Activated T-cell treated with anti-CD3 and anti-CD28 coated beads, Interleukin-2, amount 50 U/mL, for 24 hours (primary cell): ENCODE results near the gene PRR14L.
"Not testable (repeated sequence)": the region's sequence is repeated elsewhere in the genome, so short reads cannot be mapped to it uniquely, and the experiment has no call there.

Source experiments
- DNase-seq: peaks from one replicate; pipeline ENCODE4 v3.0.0-alpha.2; 2020
- H3K27ac Mint-ChIP-seq: 2 replicates; pipeline ENCODE4 v1.8.0; 2020; ENCODE audit warnings: mild to moderate bottlenecking, mixed read lengths
- H3K27me3 Mint-ChIP-seq: 2 replicates; pipeline ENCODE4 v1.8.0; 2020; ENCODE audit warnings: mixed read lengths
- H3K36me3 Mint-ChIP-seq: 2 replicates; pipeline ENCODE4 v1.8.0; 2020; ENCODE audit warnings: low read depth, mixed read lengths
- H3K4me1 Mint-ChIP-seq: 2 replicates; pipeline ENCODE4 v1.8.0; 2020; ENCODE audit warnings: low read depth, mixed read lengths
- H3K4me3 Mint-ChIP-seq: 2 replicates; pipeline ENCODE4 v1.8.0; 2020; ENCODE audit warnings: mild to moderate bottlenecking, moderate library complexity, mixed read lengths
- H3K9me3 Mint-ChIP-seq: 2 replicates; pipeline ENCODE4 v1.8.0; 2020; ENCODE audit warnings: mixed read lengths

Gene PRR14L

GRCh38 chr22:31732089-31732829 lies 17.7 kb downstream of the PRR14L start:
- no peak for DNase-seq
- H3K27me3 Mint-ChIP-seq, result no peaks in the 10 kb centered on the region
- H3K36me3 Mint-ChIP-seq, result peaks cover 53% of the 10 kb centered on the region
- no peaks in the 10 kb centered on the region for H3K9me3 Mint-ChIP-seq
- H3K4me3 Mint-ChIP-seq, result no peak overlapping the region
- no peak overlapping the region for H3K27ac Mint-ChIP-seq
- peaks cover 30% of the 10 kb centered on the region for H3K4me1 Mint-ChIP-seq

GRCh38 chr22:31730344-31730711 lies 19.6 kb downstream of the PRR14L start:
- H3K4me1 Mint-ChIP-seq, result peaks cover 23% of the 10 kb centered on the region
- H3K9me3 Mint-ChIP-seq, result no peaks in the 10 kb centered on the region
- no peaks in the 10 kb centered on the region for H3K27me3 Mint-ChIP-seq
- H3K27ac Mint-ChIP-seq, result no peak overlapping the region
- DNase-seq, result no peak
- H3K4me3 Mint-ChIP-seq, result no peak overlapping the region
- H3K36me3 Mint-ChIP-seq, result peaks cover 50% of the 10 kb centered on the region

GRCh38 chr22:31728857-31729256 lies 21.1 kb downstream of the PRR14L start:
- H3K27me3 Mint-ChIP-seq, result no peaks in the 10 kb centered on the region
- no peak overlapping the region for H3K4me3 Mint-ChIP-seq
- H3K4me1 Mint-ChIP-seq, result peaks cover 14% of the 10 kb centered on the region

GRCh38 chr22:31726692-31727091 lies 23.2 kb downstream of the PRR14L start:
- Mint-ChIP-seq H3K4me1 (peaks cover 2% of the 10 kb centered on the region), H3K9me3 (no peaks in the 10 kb centered on the region), H3K4me3 (no peak overlapping the region), H3K27me3 (no peaks in the 10 kb centered on the region), H3K36me3 (peaks cover 62% of the 10 kb centered on the region), H3K27ac (no peak overlapping the region)
- DNase-seq, result no peak

More at GRCh38 chr22:31728857-31729256, 21.1 kb downstream of the PRR14L start:
- DNase-seq, result no peak
- Mint-ChIP-seq H3K27ac (no peak overlapping the region), H3K36me3 (peaks cover 51% of the 10 kb centered on the region), H3K9me3 (no peaks in the 10 kb centered on the region)

- Mint-ChIP-seq H3K27me3 (no peaks in the 10 kb centered on the region), H3K36me3 (peaks cover 76% of the 10 kb centered on the region), H3K9me3 (no peaks in the 10 kb centered on the region), H3K4me1 (peaks cover 2% of the 10 kb centered on the region), H3K27ac (no peak overlapping the region), H3K4me3 (no peak overlapping the region)
- DNase-seq, result no peak
Measured at GRCh38 chr22:31723723-31724122, 26.2 kb downstream of the PRR14L start.

- Mint-ChIP-seq H3K27me3 (no peaks in the 10 kb centered on the region), H3K4me3 (no peak overlapping the region), H3K4me1 (no peaks in the 10 kb centered on the region), H3K9me3 (no peaks in the 10 kb centered on the region), H3K27ac (no peak overlapping the region), H3K36me3 (peaks cover 84% of the 10 kb centered on the region)
- DNase-seq, result no peak
Measured at GRCh38 chr22:31719850-31720471, 30.0 kb downstream of the PRR14L start.

- H3K4me3 Mint-ChIP-seq, result no peak overlapping the region
- H3K27ac Mint-ChIP-seq, result no peak overlapping the region
- no peaks in the 10 kb centered on the region for H3K9me3 Mint-ChIP-seq
- H3K36me3 Mint-ChIP-seq, result peaks cover 83% of the 10 kb centered on the region
- H3K27me3 Mint-ChIP-seq, result no peaks in the 10 kb centered on the region
- no peak for DNase-seq
- no peaks in the 10 kb centered on the region for H3K4me1 Mint-ChIP-seq
Measured at GRCh38 chr22:31715147-31715778, 34.7 kb downstream of the PRR14L start.

GRCh38 chr22:31711226-31711625 lies 38.7 kb downstream of the PRR14L start:
- peaks cover 74% of the 10 kb centered on the region for H3K36me3 Mint-ChIP-seq
- not testable (repeated sequence) for H3K9me3 Mint-ChIP-seq, H3K27me3 Mint-ChIP-seq, DNase-seq, H3K4me1 Mint-ChIP-seq, H3K4me3 Mint-ChIP-seq, H3K27ac Mint-ChIP-seq

- DNase-seq, result no peak
- Mint-ChIP-seq H3K4me3 (no peak overlapping the region), H3K4me1 (no peaks in the 10 kb centered on the region), H3K27me3 (no peaks in the 10 kb centered on the region), H3K9me3 (no peaks in the 10 kb centered on the region), H3K36me3 (peaks cover 63% of the 10 kb centered on the region), H3K27ac (no peak overlapping the region)
Measured at GRCh38 chr22:31707519-31707918, 42.4 kb downstream of the PRR14L start.

GRCh38 chr22:31695423-31695822 lies 54.5 kb downstream of the PRR14L start:
- no peak for DNase-seq
- no peaks in the 10 kb centered on the region for H3K27me3 Mint-ChIP-seq
- H3K36me3 Mint-ChIP-seq, result peaks cover 83% of the 10 kb centered on the region
- no peaks in the 10 kb centered on the region for H3K9me3 Mint-ChIP-seq
- H3K27ac Mint-ChIP-seq, result peak overlapping the region; percentile 74
- H3K4me3 Mint-ChIP-seq, result no peak overlapping the region
- H3K4me1 Mint-ChIP-seq, result peaks cover 19% of the 10 kb centered on the region

GRCh38 chr22:31694046-31694445 lies 55.9 kb downstream of the PRR14L start:
- H3K4me1 Mint-ChIP-seq, result peaks cover 19% of the 10 kb centered on the region
- H3K9me3 Mint-ChIP-seq, H3K27me3 Mint-ChIP-seq, H3K27ac Mint-ChIP-seq, DNase-seq, H3K4me3 Mint-ChIP-seq: not testable (repeated sequence)
- H3K36me3 Mint-ChIP-seq, result peaks cover 79% of the 10 kb centered on the region

- Mint-ChIP-seq H3K4me1 (peaks cover 19% of the 10 kb centered on the region), H3K36me3 (peaks cover 77% of the 10 kb centered on the region), H3K27me3 (no peaks in the 10 kb centered on the region), H3K27ac (peak overlapping the region; percentile 70), H3K4me3 (peak overlapping the region; percentile 25), H3K9me3 (no peaks in the 10 kb centered on the region)
- DNase-seq, result no peak
Measured at GRCh38 chr22:31692186-31692886, 57.6 kb downstream of the PRR14L start.

GRCh38 chr22:31691408-31691807 lies 58.5 kb downstream of the PRR14L start:
- Mint-ChIP-seq H3K4me1 (peaks cover 19% of the 10 kb centered on the region), H3K9me3 (no peaks in the 10 kb centered on the region), H3K27me3 (no peaks in the 10 kb centered on the region), H3K4me3 (no peak overlapping the region), H3K36me3 (peaks cover 76% of the 10 kb centered on the region), H3K27ac (peak overlapping the region; percentile 59)
- no peak for DNase-seq

GRCh38 chr22:31683181-31684105 lies 66.5 kb downstream of the PRR14L start:
- no peaks in the 10 kb centered on the region for H3K4me1 Mint-ChIP-seq
- no peaks in the 10 kb centered on the region for H3K9me3 Mint-ChIP-seq
- H3K27me3 Mint-ChIP-seq, result no peaks in the 10 kb centered on the region
- no peak overlapping the region for H3K4me3 Mint-ChIP-seq
- H3K27ac Mint-ChIP-seq, result peak overlapping the region; percentile 42
- peaks cover 60% of the 10 kb centered on the region for H3K36me3 Mint-ChIP-seq
- no peak for DNase-seq
